HTR-8/SVneo (cell line): ENCODE measurements around the gene CPD.

Experiments
- DNase-seq: peaks from one replicate; pipeline ENCODE4 v3.0.0; 2011; ENCODE audit warnings: low spot score, mixed read lengths; ENCODE audit not compliant: insufficient read length
- FAIRE-seq: peaks from 2 replicates; lab custom pipeline; 2011; peaks lifted over from hg19 to GRCh38; lab: Jason Lieb, UNC

Gene CPD

GRCh38 chr17:30477083-30477773, 98.5 kb downstream of the CPD start, which contains the start of gene GOSR1:
TSS of gene GOSR1 (plus strand) at chr17:30477408. CDS start at chr17:30477434, 26 bp downstream.
- DNase-seq (peak; percentile 97), FAIRE-seq (peak; percentile 97)

- no peak for FAIRE-seq
- no peak for DNase-seq
Measured at GRCh38 chr17:30477774-30478115, 99.0 kb downstream of the CPD start.

- FAIRE-seq (no peak), DNase-seq (no peak)
Measured at GRCh38 chr17:30482555-30482954, 103.8 kb downstream of the CPD start.

DNA sequence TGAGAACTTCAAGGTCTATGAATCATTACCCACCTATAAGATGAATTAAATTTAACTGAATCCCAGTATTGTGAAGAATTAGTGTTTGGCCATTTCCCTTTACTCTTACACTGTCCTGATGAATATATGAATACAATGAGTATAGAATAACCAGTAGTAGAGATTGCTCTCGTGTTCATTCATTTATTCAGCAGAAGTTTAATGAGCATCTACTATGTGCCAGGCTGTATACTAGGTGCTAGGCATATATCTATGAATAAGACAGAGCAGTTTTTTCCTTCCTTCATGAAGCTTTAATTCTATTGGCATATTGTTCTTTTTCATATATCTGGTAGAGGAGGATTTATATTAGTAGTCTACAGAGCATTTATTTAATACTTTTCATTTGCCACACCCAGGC, 104.4 kb downstream of the CPD start:
- DNase-seq (no peak), FAIRE-seq (no peak)

- FAIRE-seq (no peak), DNase-seq (no peak)
Measured at GRCh38 chr17:30493780-30494179, 115.1 kb downstream of the CPD start.

DNA sequence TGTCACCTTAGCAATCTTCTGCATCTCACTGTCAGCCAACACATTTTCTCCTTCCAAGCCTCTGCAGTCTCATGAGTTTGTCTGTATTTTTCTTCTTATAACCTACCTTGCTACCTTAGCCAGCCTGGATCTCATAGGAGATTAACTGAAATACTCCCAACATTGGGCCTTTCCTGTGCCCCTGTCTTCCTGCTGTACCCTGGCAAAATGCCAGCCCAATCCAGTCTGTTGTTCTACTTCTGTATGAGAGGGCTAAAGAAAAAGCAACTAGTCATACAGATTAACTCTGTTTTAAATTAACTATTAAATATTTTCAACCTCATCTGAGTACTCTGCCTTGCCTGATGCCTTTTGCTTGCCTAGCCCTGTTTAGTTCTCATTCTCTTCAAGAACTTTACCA, 116.9 kb downstream of the CPD start:
- FAIRE-seq: no peak
- DNase-seq: no peak

DNA sequence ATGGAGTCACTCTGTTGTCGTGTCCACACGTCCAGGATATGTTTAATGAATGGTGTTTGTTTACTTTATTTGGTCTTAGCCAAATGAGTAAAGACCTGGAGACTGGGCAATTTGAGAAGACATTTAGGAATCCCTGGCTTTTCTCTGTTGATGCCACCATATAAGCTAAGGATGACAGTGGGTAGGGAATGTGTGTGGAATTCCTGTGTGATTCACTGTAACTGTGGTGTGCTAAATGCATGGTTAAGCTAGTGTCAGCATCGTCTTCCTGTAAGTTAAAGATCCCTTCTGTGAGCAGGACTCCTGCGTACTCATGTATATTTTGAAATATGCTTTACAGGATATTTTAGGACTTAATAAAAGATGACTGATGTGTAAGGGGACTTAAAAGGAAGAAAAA, 124.8 kb downstream of the CPD start:
- FAIRE-seq (no peak), DNase-seq (no peak)

GRCh38 chr17:30505868-30506417, 127.2 kb downstream of the CPD start:
- DNase-seq (no peak), FAIRE-seq (no peak)

GRCh38 chr17:30506481-30506880, 127.8 kb downstream of the CPD start:
- DNase-seq: no peak
- no peak for FAIRE-seq

GRCh38 chr17:30513346-30513745, 134.6 kb downstream of the CPD start:
- DNase-seq: no peak
- no peak for FAIRE-seq

DNA sequence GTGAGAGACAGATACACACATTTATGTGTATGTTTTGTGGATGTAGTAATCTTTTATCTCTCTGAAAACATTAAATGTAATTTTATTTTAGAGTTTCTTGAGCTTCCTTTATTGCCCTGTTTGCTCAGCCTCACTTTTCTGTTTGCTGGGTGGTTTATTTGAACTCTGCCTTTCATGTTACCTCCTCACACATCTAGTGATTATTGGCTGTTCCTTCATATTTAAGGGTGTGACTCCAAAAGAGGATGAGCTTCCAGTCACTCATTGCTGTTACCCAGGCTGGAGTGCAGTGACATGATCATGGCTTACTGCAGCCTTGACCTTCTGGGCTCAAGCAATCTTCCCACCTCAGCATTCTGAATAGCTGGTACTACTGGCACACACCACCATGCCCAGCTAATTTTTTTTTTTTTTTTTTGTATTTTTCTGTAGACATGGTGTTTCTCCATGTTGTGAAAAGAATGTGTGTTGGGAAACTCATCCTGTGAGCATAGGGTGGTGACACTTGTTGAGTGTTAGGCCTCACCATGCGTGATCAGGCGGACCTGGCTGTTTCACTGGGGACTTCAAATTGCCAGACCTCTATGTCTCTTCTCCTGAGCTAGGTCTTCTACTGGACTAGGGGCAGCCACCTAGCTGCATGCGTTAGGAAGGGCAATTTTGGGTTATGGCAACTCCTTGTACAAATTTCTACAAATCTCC, 136.3 kb downstream of the CPD start:
- FAIRE-seq: no peak
- no peak for DNase-seq

DNA sequence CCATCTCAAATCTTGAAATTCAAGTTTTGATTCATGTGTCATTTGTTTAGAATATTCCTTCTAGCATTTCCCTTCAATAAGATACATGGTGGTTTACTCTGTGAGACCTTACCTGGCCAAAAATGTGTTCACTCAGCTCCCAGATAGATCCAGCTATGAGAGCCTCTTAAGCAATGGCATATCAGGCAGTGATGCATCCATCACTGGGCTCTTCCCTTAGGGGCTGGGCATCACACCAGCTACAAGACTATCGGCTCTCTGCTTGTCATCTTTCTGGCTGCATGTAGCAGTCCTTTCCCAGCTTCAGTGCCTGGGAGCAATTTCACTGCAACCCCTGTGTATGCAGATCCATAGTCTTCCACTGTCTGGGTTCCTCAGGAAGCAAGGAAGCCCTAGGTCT, 139.1 kb downstream of the CPD start:
- FAIRE-seq: no peak
- DNase-seq: no peak

DNA sequence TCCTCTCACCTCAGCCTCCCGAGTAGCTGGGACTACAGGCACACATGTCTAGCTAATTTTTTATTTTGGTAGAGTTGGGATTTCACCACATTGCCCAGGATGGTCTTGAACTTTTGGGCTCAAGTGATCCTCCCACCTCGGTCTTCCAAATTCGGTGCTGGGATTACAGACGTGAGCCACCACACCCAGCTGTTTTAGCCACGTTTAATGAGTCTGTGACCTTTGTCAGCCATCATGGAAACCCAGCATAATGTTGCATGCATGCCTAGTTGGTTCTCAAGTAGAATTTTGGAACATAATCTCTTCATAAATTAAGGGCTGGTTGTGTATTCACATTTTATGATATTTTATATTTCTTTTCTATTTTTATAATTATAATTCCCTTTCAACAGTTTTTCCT, 140.4 kb downstream of the CPD start:
- DNase-seq (no peak), FAIRE-seq (no peak)
